ENCODE measurements around the gene THY1.
"Not testable (repeated sequence)": the region's sequence is repeated elsewhere in the genome, so short reads cannot be mapped to it uniquely, and the experiment has no call there.

THY1 gene

GRCh38 chr11:119445379-119445778 lies 22.4 kb upstream of the THY1 start:
- no peak for DNase-seq

GRCh38 chr11:119441898-119442243 lies 18.9 kb upstream of the THY1 start:
- DNase-seq = no peak

- no peak for DNase-seq
Observed at GRCh38 chr11:119438599-119438998, 15.6 kb upstream of the THY1 start.

- DNase-seq = not testable (repeated sequence)
Observed at GRCh38 chr11:119437521-119437920, 14.5 kb upstream of the THY1 start.

- DNase-seq = no peak
Observed at GRCh38 chr11:119436711-119437110, 13.7 kb upstream of the THY1 start.

- no peak for DNase-seq
Observed at GRCh38 chr11:119436093-119436492, 13.1 kb upstream of the THY1 start.

- no peak for DNase-seq
Observed at GRCh38 chr11:119434591-119435330, 11.8 kb upstream of the THY1 start.

- DNase-seq = no peak
Observed at GRCh38 chr11:119433358-119433725, 10.4 kb upstream of the THY1 start.

- no peak for DNase-seq
Observed at GRCh38 chr11:119432484-119433357, 9.7 kb upstream of the THY1 start.

- DNase-seq = no peak
Observed at GRCh38 chr11:119431523-119431922, 8.6 kb upstream of the THY1 start.

- no peak for DNase-seq
Observed at GRCh38 chr11:119427279-119427678, 4.3 kb upstream of the THY1 start.

GRCh38 chr11:119426142-119426541 lies 3.2 kb upstream of the THY1 start:
- no peak for DNase-seq

GRCh38 chr11:119424775-119425174 lies 1.8 kb upstream of the THY1 start:
- no peak for DNase-seq

GRCh38 chr11:119424276-119424675 lies 1.3 kb upstream of the THY1 start:
- no peak for DNase-seq

GRCh38 chr11:119423509-119424254 lies 710 bp upstream of the THY1 start:
- DNase-seq = no peak

- DNase-seq = no peak
Observed at GRCh38 chr11:119421941-119422808, 797 bp downstream of the THY1 start.

GRCh38 chr11:119421351-119421750 lies 1.6 kb downstream of the THY1 start:
- no peak for DNase-seq

GRCh38 chr11:119420631-119421030 lies 2.3 kb downstream of the THY1 start:
- no peak for DNase-seq

- DNase-seq = no peak
Observed at GRCh38 chr11:119419834-119420492, 3.0 kb downstream of the THY1 start.

GRCh38 chr11:119419246-119419645 lies 3.7 kb downstream of the THY1 start:
- no peak for DNase-seq

- no peak for DNase-seq
Observed at GRCh38 chr11:119418759-119419158, 4.2 kb downstream of the THY1 start.
